K562 (cell line): ENCODE results near the gene TTL. TPM values are rescaled to one million over a fixed set of nuclear protein-coding genes. Genes with fewer than 3 reads are reported as not detected.

ENCODE experiments used
- ATAC-seq: fragments of 200-7000 bp; cut with Tn5 transposase; 3 replicates; pipeline ENCODE4 v1.9.1; 2020; ENCODE audit warnings: moderate library complexity
- BruUV-seq: library from RNA; stranded (reverse); fragments of 400-500 nt; replicated peaks from 2 replicates; lab custom pipeline; 2021; lab: Mats Ljungman, UMichigan
- CTCF ChIA-PET: fragments of 300-600 bp; formaldehyde crosslinking; extraction: SDS; loops from one replicate; lab custom pipeline; 2021; ENCODE audit warnings: low intra/inter-chr PET ratio; lab: Yijun Ruan, JAX
- POLR2A ChIA-PET: fragments of 300-600, 350-650 bp; sonication (Branson Sonifier 250); formaldehyde crosslinking; extraction: SDS; loops from one replicate; lab custom pipeline; 2021; ENCODE audit warnings: antibody characterized with exemption, inconsistent platforms; lab: Yijun Ruan, JAX
- DNase-seq, 4 experiments: peaks; one replicate each; pipeline versions ENCODE4 v3.0.0 to v3.0.0-alpha.2; 2011 to 2018; ENCODE audit warnings: low spot score in 3 of 4, mixed read lengths in 3 of 4; ENCODE audit errors: extremely low read depth in 1 of 4
- FAIRE-seq: peaks from 2 replicates; lab custom pipeline; 2011; peaks lifted over from hg19 to GRCh38; lab: Jason Lieb, UNC
- H2AFZ ChIP-seq: 2 replicates; pipeline ENCODE4 v1.6.0; 2011; ENCODE audit warnings: low read depth, low read length, control low read depth, inconsistent platforms
- H3K27ac ChIP-seq: fragments of 200-600 bp; 3 replicates; pipeline ENCODE4 v1.8.0; 2011; ENCODE audit warnings: low read depth, mild to moderate bottlenecking, control low read depth, inconsistent platforms, low read length, moderate library complexity, mixed read lengths; ENCODE audit errors: extremely low read depth
- H3K27me3 ChIP-seq, 2 experiments: fragments of 300-600 bp in 1 of 2; 2 replicates in 1 of 2; 3 replicates in 1 of 2; pipeline versions ENCODE4 v1.6.0 to v1.8.0; 2011; ENCODE audit warnings: inconsistent platforms in 2 of 2, low read length in 2 of 2, mild to moderate bottlenecking in 1 of 2, mixed read lengths in 1 of 2, moderate library complexity in 1 of 2; ENCODE audit not compliant: control insufficient read depth in 2 of 2, insufficient read depth in 2 of 2
- H3K36me3 ChIP-seq: fragments of 300-600 bp; 3 replicates; pipeline ENCODE4 v1.8.0; 2011; ENCODE audit warnings: mild to moderate bottlenecking, low read length, inconsistent platforms; ENCODE audit not compliant: control insufficient read depth, insufficient read depth
- H3K4me1 ChIP-seq, 2 experiments: fragments of 200-600 bp in 1 of 2; replicated peaks in 1 of 2; 2 replicates in 1 of 2; 3 replicates in 1 of 2; pipeline versions ENCODE4 v1.5.1 to v1.8.0; 2011; ENCODE audit warnings: inconsistent platforms in 2 of 2, low read length in 2 of 2, mild to moderate bottlenecking in 1 of 2, mixed read lengths in 1 of 2, moderate library complexity in 1 of 2; ENCODE audit not compliant: control insufficient read depth in 2 of 2, insufficient read depth in 2 of 2
- H3K4me2 ChIP-seq: 2 replicates; pipeline ENCODE4 v1.6.1; 2011; ENCODE audit warnings: low read length, control low read depth, inconsistent platforms, mixed read lengths; ENCODE audit not compliant: insufficient read depth
- H3K4me3 ChIP-seq: fragments of 200-600 bp; sonication (generic), shearing (Covaris generic); 2 replicates; pipeline ENCODE4 v1.5.1; 2016; ENCODE audit warnings: control low read depth, inconsistent platforms
- H3K79me2 ChIP-seq: fragments of 200-600 bp; 3 replicates; pipeline ENCODE4 v1.8.0; 2011; ENCODE audit warnings: low read length, inconsistent platforms; ENCODE audit not compliant: control insufficient read depth, insufficient read depth
- H3K9ac ChIP-seq, 2 experiments: 2 replicates each; pipeline versions ENCODE4 v1.6.0 to v1.6.1; 2011; ENCODE audit warnings: low read depth in 2 of 2, low read length in 2 of 2, control low read depth in 1 of 2, inconsistent platforms in 1 of 2, mild to moderate bottlenecking in 1 of 2, mixed read lengths in 1 of 2; ENCODE audit not compliant: insufficient read depth in 1 of 2
- H3K9me1 ChIP-seq: one replicate; pipeline ENCODE4 v1.6.0; 2011; ENCODE audit warnings: inconsistent platforms, mild to moderate bottlenecking, low read length, moderate library complexity; ENCODE audit not compliant: control insufficient read depth, insufficient read depth
- H3K9me3 ChIP-seq: replicated peaks from 2 replicates; pipeline ENCODE4 v1.5.1; 2011; ENCODE audit warnings: low read depth, low read length, inconsistent platforms; ENCODE audit not compliant: control insufficient read depth, insufficient read depth
- H4K20me1 ChIP-seq: replicated peaks from 2 replicates; pipeline ENCODE4 v1.6.1; 2011; ENCODE audit warnings: low read length, inconsistent platforms, mixed read lengths; ENCODE audit not compliant: control insufficient read depth, insufficient read depth
- GTF2F1 ChIP-seq: IDR thresholded peaks from 2 replicates; pipeline ENCODE4 v1.6.1; 2011; ENCODE audit warnings: low read depth, low read length, improper control_type of control experiment
- in situ Hi-C: fragments of 300-500 bp; cut with MboI; formaldehyde crosslinking; loops from 4 replicates; pipeline ENCODE4 v1.15.0; 2018; ENCODE audit warnings: inconsistent platforms, mixed read lengths
- intact Hi-C: fragments of 100-400 bp; cut with micrococcal nuclease; formaldehyde crosslinking; loops from 2 replicates; pipeline ENCODE4 v1.14.2; 2022
- polyA plus RNA-seq, 8 experiments: library from polyadenylated mRNA; depleted of rRNA in 4 of 8; stranded (reverse) in 5 of 8; unstranded in 3 of 8; fragments of >200 nt; fragmentation: Nextera tagmentation in 2 of 8; fragmentation: Illumina TruSeq in 1 of 8; extraction: Ambion mirVana in 2 of 8; extraction: Trizol in 1 of 8; gene quantifications; 2 replicates each; pipeline versions ENCODE4 v1.2.1 to v1.2.3, GENCODE V29; 2011 to 2014; ENCODE audit warnings: inconsistent platforms in 1 of 8, missing spikeins in 1 of 8
- total RNA-seq, 7 experiments: library from RNA; depleted of rRNA in 6 of 7; stranded (reverse); fragments of >200 nt in 6 of 7; fragmentation: Illumina TruSeq in 2 of 7; extraction: Trizol in 2 of 7; gene quantifications; 2 replicates each; pipeline versions ENCODE4 v1.2.1 to v1.2.3, GENCODE V29; 2011 to 2021; ENCODE audit warnings: low replicate concordance in 1 of 7
- TF ChIP-seq, protein P1 (sequence below): sonication (generic); formaldehyde crosslinking; IDR thresholded peaks from 2 replicates; pipeline ENCODE4 v1.8.0; 2022; ENCODE audit warnings: mild to moderate bottlenecking, missing genetic modification reagents

The TTL gene
- total and polyA plus RNA-seq, 9 of the 15 experiments (the other 6 are each of a cell fraction or from before 2014, with no cell fraction given) = 9.4 to 54.4 (median 34.9) TPM

- no peak overlapping the region for H3K9ac ChIP-seq
- CTCF ChIA-PET = no interaction called here
- in situ Hi-C loops (no loop called here), intact Hi-C loops (no loop called here)
- no peak for ATAC-seq
- H3K79me2 ChIP-seq = no peaks in the 10 kb centered on the region
- no peak for DNase-seq
- H3K27me3 ChIP-seq = peaks cover 0 to 3% of the 10 kb centered on the region in 2 experiments; a peak in 1 of 5 replicates
- no TSS peak for BruUV-seq
- no peak for TF ChIP-seq GTF2F1
- TF ChIP-seq, protein P1, sequence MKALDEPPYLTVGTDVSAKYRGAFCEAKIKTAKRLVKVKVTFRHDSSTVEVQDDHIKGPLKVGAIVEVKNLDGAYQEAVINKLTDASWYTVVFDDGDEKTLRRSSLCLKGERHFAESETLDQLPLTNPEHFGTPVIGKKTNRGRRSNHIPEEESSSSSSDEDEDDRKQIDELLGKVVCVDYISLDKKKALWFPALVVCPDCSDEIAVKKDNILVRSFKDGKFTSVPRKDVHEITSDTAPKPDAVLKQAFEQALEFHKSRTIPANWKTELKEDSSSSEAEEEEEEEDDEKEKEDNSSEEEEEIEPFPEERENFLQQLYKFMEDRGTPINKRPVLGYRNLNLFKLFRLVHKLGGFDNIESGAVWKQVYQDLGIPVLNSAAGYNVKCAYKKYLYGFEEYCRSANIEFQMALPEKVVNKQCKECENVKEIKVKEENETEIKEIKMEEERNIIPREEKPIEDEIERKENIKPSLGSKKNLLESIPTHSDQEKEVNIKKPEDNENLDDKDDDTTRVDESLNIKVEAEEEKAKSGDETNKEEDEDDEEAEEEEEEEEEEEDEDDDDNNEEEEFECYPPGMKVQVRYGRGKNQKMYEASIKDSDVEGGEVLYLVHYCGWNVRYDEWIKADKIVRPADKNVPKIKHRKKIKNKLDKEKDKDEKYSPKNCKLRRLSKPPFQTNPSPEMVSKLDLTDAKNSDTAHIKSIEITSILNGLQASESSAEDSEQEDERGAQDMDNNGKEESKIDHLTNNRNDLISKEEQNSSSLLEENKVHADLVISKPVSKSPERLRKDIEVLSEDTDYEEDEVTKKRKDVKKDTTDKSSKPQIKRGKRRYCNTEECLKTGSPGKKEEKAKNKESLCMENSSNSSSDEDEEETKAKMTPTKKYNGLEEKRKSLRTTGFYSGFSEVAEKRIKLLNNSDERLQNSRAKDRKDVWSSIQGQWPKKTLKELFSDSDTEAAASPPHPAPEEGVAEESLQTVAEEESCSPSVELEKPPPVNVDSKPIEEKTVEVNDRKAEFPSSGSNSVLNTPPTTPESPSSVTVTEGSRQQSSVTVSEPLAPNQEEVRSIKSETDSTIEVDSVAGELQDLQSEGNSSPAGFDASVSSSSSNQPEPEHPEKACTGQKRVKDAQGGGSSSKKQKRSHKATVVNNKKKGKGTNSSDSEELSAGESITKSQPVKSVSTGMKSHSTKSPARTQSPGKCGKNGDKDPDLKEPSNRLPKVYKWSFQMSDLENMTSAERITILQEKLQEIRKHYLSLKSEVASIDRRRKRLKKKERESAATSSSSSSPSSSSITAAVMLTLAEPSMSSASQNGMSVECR (CRISPR knock-in tag) = no peak
- H3K9me3 ChIP-seq = peaks cover 6% of the 10 kb centered on the region
- no peak overlapping the region for H2AFZ ChIP-seq
- POLR2A ChIA-PET = no interaction called here
- H3K9me1 ChIP-seq = no peaks in the 10 kb centered on the region
- no peaks in the 10 kb centered on the region for H3K4me1 ChIP-seq
- H3K27ac ChIP-seq = no peak overlapping the region
- no peak for FAIRE-seq
- no peak overlapping the region for H3K4me3 ChIP-seq
- no peaks in the 10 kb centered on the region for H4K20me1 ChIP-seq
- H3K4me2 ChIP-seq = no peak overlapping the region
- no peaks in the 10 kb centered on the region for H3K36me3 ChIP-seq
Measured at GRCh38 chr2:112454586-112454985, 27.4 kb upstream of the TTL start.
